Measurements from ENCODE around the gene PBRM1.

Gene PBRM1

GRCh38 chr3:52524752-52525679 lies 160.7 kb downstream of the PBRM1 start:
- no peak for DNase-seq (ENCODE audit: low read depth, low spot score)

GRCh38 chr3:52524258-52524751 lies 161.4 kb downstream of the PBRM1 start:
- no peak for DNase-seq (ENCODE audit: low read depth, low spot score)

- DNase-seq (ENCODE audit: low read depth, low spot score) = no peak
Measured at GRCh38 chr3:52523386-52524257, 162.1 kb downstream of the PBRM1 start.

GRCh38 chr3:52522651-52523251 lies 163.0 kb downstream of the PBRM1 start:
- DNase-seq (ENCODE audit: low read depth, low spot score) = no peak

- no peak for DNase-seq (ENCODE audit: low read depth, low spot score)
Measured at GRCh38 chr3:52521881-52522650, 163.6 kb downstream of the PBRM1 start.

GRCh38 chr3:52521488-52521824 lies 164.3 kb downstream of the PBRM1 start:
- DNase-seq (ENCODE audit: low read depth, low spot score) = no peak

GRCh38 chr3:52520716-52521487 lies 164.8 kb downstream of the PBRM1 start:
- no peak for DNase-seq (ENCODE audit: low read depth, low spot score)

- DNase-seq (ENCODE audit: low read depth, low spot score) = no peak
Measured at GRCh38 chr3:52520141-52520667, 165.5 kb downstream of the PBRM1 start.

GRCh38 chr3:52519445-52520140 lies 166.1 kb downstream of the PBRM1 start:
- DNase-seq (ENCODE audit: low read depth, low spot score) = no peak

- no peak for DNase-seq (ENCODE audit: low read depth, low spot score)
Measured at GRCh38 chr3:52518723-52519444, 166.8 kb downstream of the PBRM1 start.

GRCh38 chr3:52517796-52518722 lies 167.7 kb downstream of the PBRM1 start:
- DNase-seq (ENCODE audit: low read depth, low spot score) = no peak

GRCh38 chr3:52516509-52517195 lies 169.1 kb downstream of the PBRM1 start:
- no peak for DNase-seq (ENCODE audit: low read depth, low spot score)

GRCh38 chr3:52515192-52515591 lies 170.5 kb downstream of the PBRM1 start:
- no peak for DNase-seq (ENCODE audit: low read depth, low spot score)

- DNase-seq (ENCODE audit: low read depth, low spot score) = no peak
Measured at GRCh38 chr3:52514576-52514975, 171.1 kb downstream of the PBRM1 start.

- DNase-seq (ENCODE audit: low read depth, low spot score) = no peak
Measured at GRCh38 chr3:52513281-52513680, 172.4 kb downstream of the PBRM1 start.

- no peak for DNase-seq (ENCODE audit: low read depth, low spot score)
Measured at GRCh38 chr3:52512727-52513126, 173.0 kb downstream of the PBRM1 start.

- DNase-seq (ENCODE audit: low read depth, low spot score) = no peak
Measured at GRCh38 chr3:52512105-52512504, 173.6 kb downstream of the PBRM1 start.
